ENCODE measurements around the gene BIVM.

DNA sequence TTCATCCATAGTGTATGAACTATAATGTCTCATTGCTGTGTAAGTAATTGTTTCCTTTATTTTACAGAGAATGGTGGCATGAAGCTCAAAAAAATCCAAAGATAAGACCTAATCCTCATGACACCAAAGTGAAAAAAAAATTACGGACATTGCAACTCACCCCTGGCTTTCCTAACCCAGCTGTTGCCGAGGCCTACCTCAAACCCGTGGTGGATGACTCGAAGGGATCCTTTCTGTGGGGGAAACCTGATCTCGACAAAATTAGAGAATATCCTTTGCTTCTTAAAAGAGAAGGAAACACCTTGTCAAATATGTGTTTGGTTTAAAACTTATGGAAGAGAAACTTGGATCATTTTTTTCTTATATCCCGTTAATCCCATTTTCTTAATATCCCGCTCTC, 73.2 kb downstream of the BIVM start:
- TF ChIP-seq ZNF274 (IDR thresholded peaks at IDR 0.05; ENCODE audit: low read depth, low read length) (no peak), YY1 (IDR thresholded peaks at IDR 0.05; ENCODE audit: insufficient read depth, insufficient read length) (no peak)
